Naive thymus-derived CD8-positive, alpha-beta T cell (primary cell): ENCODE results near the gene NOCT. TPM values are rescaled to one million over a fixed set of nuclear protein-coding genes. Genes with fewer than 3 reads are reported as not detected.
A peak's percentile ranks its signal among the peaks of the same experiment; 100 is the strongest.
"Not testable (repeated sequence)": the region's sequence is repeated elsewhere in the genome, so short reads cannot be mapped to it uniquely, and the experiment has no call there.

ENCODE experiments used
- ATAC-seq, 2 donors: fragments of 150-1000 bp; cut with Tn5 transposase in 1 of 2; sonication (Bioruptor Pico), chemical (Tn5 transposase) in 1 of 2; 1 replicate in 1 of 2; 2 replicates in 1 of 2; pipeline ENCODE4 v1.10.0; 2021; ENCODE audit warnings: mild to moderate bottlenecking in 2 of 2, moderate library complexity in 2 of 2
- POLR2A ChIA-PET: fragments of 350-600 bp; sonication (Branson Sonifier 250); formaldehyde crosslinking; loops from one replicate; lab custom pipeline; 2021; ENCODE audit warnings: antibody characterized with exemption; lab: Charles Lee
- DNase-seq, 10 donors: peaks; one replicate each; pipeline versions ENCODE4 v3.0.0 to v3.0.0-alpha.2; 2020 to 2022
- H3K27ac Mint-ChIP-seq, 10 donors: one replicate each; pipeline ENCODE4 v1.8.0; 2020 to 2022; ENCODE audit warnings: mild to moderate bottlenecking in 10 of 10, mixed read lengths in 10 of 10, moderate library complexity in 4 of 10, inconsistent platforms in 1 of 10
- H3K27me3 Mint-ChIP-seq, 5 donors: one replicate each; pipeline ENCODE4 v1.8.0; 2021 to 2022; ENCODE audit warnings: mixed read lengths in 5 of 5
- H3K36me3 Mint-ChIP-seq, 3 donors: one replicate each; pipeline ENCODE4 v1.8.0; 2020 to 2022; ENCODE audit warnings: mixed read lengths in 3 of 3, mild to moderate bottlenecking in 2 of 3, inconsistent platforms in 1 of 3
- H3K4me1 Mint-ChIP-seq, 4 donors: one replicate each; pipeline ENCODE4 v1.8.0; 2021 to 2022; ENCODE audit warnings: mixed read lengths in 4 of 4
- H3K4me3 Mint-ChIP-seq, 10 donors: one replicate each; pipeline ENCODE4 v1.8.0; 2020 to 2022; ENCODE audit warnings: mild to moderate bottlenecking in 10 of 10, mixed read lengths in 10 of 10, moderate library complexity in 6 of 10, inconsistent platforms in 1 of 10
- H3K9me3 Mint-ChIP-seq, 9 donors: one replicate each; pipeline ENCODE4 v1.8.0; 2020 to 2022; ENCODE audit warnings: mixed read lengths in 9 of 9, mild to moderate bottlenecking in 3 of 9, inconsistent platforms in 1 of 9, moderate library complexity in 1 of 9
- polyA plus RNA-seq, 3 donors: library from polyadenylated mRNA; unstranded; fragments of 300-500 nt; fragmentation: Illumina TruSeq; gene quantifications; one replicate each; pipeline ENCODE4 v1.2.3, GENCODE V29; 2021
- total RNA-seq, 8 experiments: library from RNA in 2 of 8; stranded (reverse) in 2 of 8; gene quantifications; one replicate each; pipeline ENCODE4 v1.2.3 and lab custom pipeline; 2021 to 2026

NOCT gene
- total and polyA plus RNA-seq, 5 experiments from 2014 or later = 0.44 to 2.1 (median 1.3) TPM; not detected in 1

- H3K4me3 Mint-ChIP-seq, H3K27me3 Mint-ChIP-seq, ATAC-seq, DNase-seq, POLR2A ChIA-PET, H3K9me3 Mint-ChIP-seq: not testable (repeated sequence)
- peaks cover 23 to 37% (median 34%) of the 10 kb centered on the region in 4 donors for H3K4me1 Mint-ChIP-seq
- peaks cover 0 to 94% (median 6%) of the 10 kb centered on the region in 3 donors for H3K36me3 Mint-ChIP-seq
- peak overlapping the region in 7 of 10 donors; percentile 3 to 79 (median 42) for H3K27ac Mint-ChIP-seq
Measured at GRCh38 chr4:139059026-139059425, 43.4 kb downstream of the NOCT start.

GRCh38 chr4:139060591-139060990, 45.0 kb downstream of the NOCT start:
- H3K4me3 Mint-ChIP-seq = no peak overlapping the region
- DNase-seq = no peak
- peaks cover 0 to 93% (median 6%) of the 10 kb centered on the region in 3 donors for H3K36me3 Mint-ChIP-seq
- peaks cover 14 to 24% (median 22%) of the 10 kb centered on the region in 4 donors for H3K4me1 Mint-ChIP-seq
- H3K27ac Mint-ChIP-seq = peak overlapping the region in 2 of 10 donors; percentile 8 to 22
- H3K9me3 Mint-ChIP-seq = no peaks in the 10 kb centered on the region
- no peaks in the 10 kb centered on the region for H3K27me3 Mint-ChIP-seq
- POLR2A ChIA-PET = no interaction called here
- no peak for ATAC-seq

DNA sequence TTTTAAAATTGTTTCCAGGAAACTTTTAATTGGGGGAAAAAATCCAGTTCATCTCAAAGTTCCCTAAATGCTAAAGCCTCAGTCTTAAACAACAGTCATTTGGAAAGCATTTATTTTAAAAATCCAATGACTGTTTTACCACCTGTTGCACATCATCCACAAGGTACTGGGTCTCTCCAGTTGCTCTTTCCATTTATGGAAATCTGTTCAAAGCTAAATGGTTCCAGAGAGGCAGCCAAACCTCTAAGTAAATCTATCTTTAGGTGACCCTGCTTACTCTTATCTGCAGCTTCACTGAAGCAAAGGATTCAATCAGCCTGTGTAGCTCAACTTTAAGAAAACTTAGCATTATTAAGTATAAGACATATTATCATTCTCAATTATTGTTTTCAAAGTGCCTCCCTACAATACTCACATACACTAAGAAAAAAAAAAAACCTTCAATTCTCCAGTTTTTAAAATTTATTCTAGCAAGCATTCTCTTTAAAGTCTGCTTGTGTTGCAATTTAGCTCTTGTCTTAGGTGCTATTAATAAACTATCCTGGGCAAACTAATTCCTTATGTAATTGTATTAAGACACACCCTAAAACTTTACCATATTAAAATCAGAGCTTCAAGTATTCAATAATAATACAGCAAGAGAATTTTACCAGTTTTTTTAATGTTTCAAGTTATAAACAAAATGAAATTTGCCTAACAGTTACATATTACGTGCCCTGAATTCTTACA, 60.6 kb downstream of the NOCT start:
- no peaks in the 10 kb centered on the region for H3K27me3 Mint-ChIP-seq
- ATAC-seq (no peak), DNase-seq (no peak)
- peaks cover 0 to 39% (median 8%) of the 10 kb centered on the region in 3 donors for H3K36me3 Mint-ChIP-seq
- peak overlapping the region in 2 of 10 donors; percentile 19 to 38 for H3K27ac Mint-ChIP-seq
- peaks cover 15 to 78% (median 53%) of the 10 kb centered on the region in 4 donors for H3K4me1 Mint-ChIP-seq
- peak overlapping the region in 2 of 10 donors; percentile 14 to 16 for H3K4me3 Mint-ChIP-seq
- no peaks in the 10 kb centered on the region for H3K9me3 Mint-ChIP-seq
- POLR2A ChIA-PET = no interaction called here

- H3K27ac Mint-ChIP-seq = peak overlapping the region in 4 of 10 donors; percentile 3 to 41 (median 28)
- POLR2A ChIA-PET = no interaction called here
- ATAC-seq = no peak
- DNase-seq = no peak
- H3K9me3 Mint-ChIP-seq = no peaks in the 10 kb centered on the region
- H3K36me3 Mint-ChIP-seq = peaks cover 0 to 27% (median 0%) of the 10 kb centered on the region in 3 donors
- H3K4me1 Mint-ChIP-seq = peaks cover 18 to 90% (median 63%) of the 10 kb centered on the region in 4 donors
- H3K27me3 Mint-ChIP-seq = no peaks in the 10 kb centered on the region
- peak overlapping the region in 8 of 10 donors; percentile 10 to 49 (median 38) for H3K4me3 Mint-ChIP-seq
Measured at GRCh38 chr4:139077567-139078355, 62.2 kb downstream of the NOCT start.

- no peak for DNase-seq
- peak overlapping the region in 3 of 10 donors; percentile 30 to 47 (median 37) for H3K4me3 Mint-ChIP-seq
- no peaks in the 10 kb centered on the region for H3K27me3 Mint-ChIP-seq
- no peak for ATAC-seq
- H3K27ac Mint-ChIP-seq = no peak overlapping the region
- H3K4me1 Mint-ChIP-seq = peaks cover 17 to 85% (median 58%) of the 10 kb centered on the region in 4 donors
- H3K9me3 Mint-ChIP-seq = no peaks in the 10 kb centered on the region
- POLR2A ChIA-PET = no interaction called here
- peaks cover 0 to 21% (median 0%) of the 10 kb centered on the region in 3 donors for H3K36me3 Mint-ChIP-seq
Measured at GRCh38 chr4:139078926-139079325, 63.3 kb downstream of the NOCT start.

DNA sequence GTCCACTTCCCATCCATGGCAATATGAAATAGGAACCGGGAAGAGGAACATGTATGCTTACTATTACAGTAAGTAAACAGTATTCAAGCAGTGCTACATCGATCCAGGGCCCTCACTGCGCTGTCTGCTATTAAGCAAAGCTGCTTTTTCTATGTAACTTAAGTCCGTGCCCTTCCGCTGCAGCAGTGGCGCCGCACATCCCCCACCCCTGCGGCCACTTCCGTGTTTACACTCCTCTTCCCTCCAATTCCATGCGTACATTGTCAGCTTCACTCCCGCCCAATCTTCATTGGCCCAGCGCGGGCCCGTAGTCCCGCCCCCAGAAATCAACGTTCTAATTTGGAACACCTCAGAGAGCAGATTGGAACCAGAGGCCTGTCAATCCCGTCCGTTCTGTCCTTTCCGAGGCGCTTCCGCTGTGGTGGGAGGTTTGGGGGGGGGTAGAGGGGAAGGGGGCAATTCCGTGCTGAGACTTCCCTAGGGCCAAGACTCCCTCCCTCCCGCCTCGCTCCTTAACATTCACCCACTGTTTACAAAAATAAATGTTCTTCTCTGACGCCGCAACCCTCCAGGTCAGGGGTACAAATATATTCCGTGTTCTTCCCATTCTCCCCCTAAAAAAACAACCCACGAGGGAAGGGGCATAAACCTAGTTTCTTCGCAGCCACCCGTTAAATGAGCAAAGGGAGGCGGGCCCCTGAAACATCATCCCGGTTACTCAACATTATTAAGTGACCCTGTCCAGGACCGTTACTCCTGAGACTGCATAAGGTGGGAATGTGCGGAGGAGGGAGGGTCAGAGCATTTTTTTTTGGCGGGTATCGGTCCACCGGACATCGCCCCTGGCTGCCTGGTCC, 67.4 kb downstream of the NOCT start:
- Mint-ChIP-seq H3K9me3 (no peaks in the 10 kb centered on the region), H3K27me3 (no peaks in the 10 kb centered on the region), H3K36me3 (peaks cover 0 to 8% (median 0%) of the 10 kb centered on the region in 3 donors), H3K27ac (peak overlapping the region; percentile 95 to 100 (median 97)), H3K4me3 (peak overlapping the region; percentile 81 to 100 (median 98)), H3K4me1 (peaks cover 14 to 58% (median 38%) of the 10 kb centered on the region in 4 donors)
- peak; percentile 78 to 96 (median 93) for DNase-seq
- peak; percentile 79 to 81 for ATAC-seq
- POLR2A ChIA-PET = interaction anchor here (0.6 to 4.6 kb wide), 17 partner anchors 10 to 1291 kb away, joined by 3 to 41 read pairs (median 4); partner anchors contain the start of genes NAA15, NDUFC1, NOCT and RAB33B

DNA sequence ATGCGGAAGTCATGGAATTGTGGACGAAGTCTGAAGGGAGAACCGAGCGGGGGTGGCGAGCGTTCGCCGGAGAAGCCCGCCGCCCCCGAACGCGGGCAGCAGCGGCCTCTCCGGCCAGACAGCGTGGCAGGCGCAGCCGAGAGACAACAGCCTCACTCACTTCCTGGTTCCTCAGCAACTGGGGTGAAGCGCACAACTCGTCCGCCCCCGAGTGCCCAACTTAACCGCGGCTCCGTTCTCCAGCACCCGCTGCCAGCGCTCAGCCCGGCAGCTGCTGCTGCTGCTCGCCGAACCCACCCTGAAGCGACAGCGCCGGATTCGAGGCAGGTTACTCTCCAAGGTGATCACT, 68.0 kb downstream of the NOCT start:
- POLR2A ChIA-PET = interaction anchor here (0.6 to 4.6 kb wide), 10 partner anchors 32 to 1290 kb away, joined by 3 to 41 read pairs (median 4); partner anchors contain the start of genes NAA15, NDUFC1, NOCT and RAB33B
- Mint-ChIP-seq H3K9me3 (no peaks in the 10 kb centered on the region), H3K4me3 (peak overlapping the region; percentile 81 to 100 (median 98)), H3K27me3 (no peaks in the 10 kb centered on the region), H3K27ac (peak overlapping the region; percentile 95 to 100 (median 97)), H3K4me1 (peaks cover 11 to 54% (median 35%) of the 10 kb centered on the region in 4 donors), H3K36me3 (peaks cover 0 to 7% (median 0%) of the 10 kb centered on the region in 3 donors)
- ATAC-seq (peak; percentile 45 to 49), DNase-seq (peak in 9 of 10 donors; percentile 56 to 85 (median 73))

DNA sequence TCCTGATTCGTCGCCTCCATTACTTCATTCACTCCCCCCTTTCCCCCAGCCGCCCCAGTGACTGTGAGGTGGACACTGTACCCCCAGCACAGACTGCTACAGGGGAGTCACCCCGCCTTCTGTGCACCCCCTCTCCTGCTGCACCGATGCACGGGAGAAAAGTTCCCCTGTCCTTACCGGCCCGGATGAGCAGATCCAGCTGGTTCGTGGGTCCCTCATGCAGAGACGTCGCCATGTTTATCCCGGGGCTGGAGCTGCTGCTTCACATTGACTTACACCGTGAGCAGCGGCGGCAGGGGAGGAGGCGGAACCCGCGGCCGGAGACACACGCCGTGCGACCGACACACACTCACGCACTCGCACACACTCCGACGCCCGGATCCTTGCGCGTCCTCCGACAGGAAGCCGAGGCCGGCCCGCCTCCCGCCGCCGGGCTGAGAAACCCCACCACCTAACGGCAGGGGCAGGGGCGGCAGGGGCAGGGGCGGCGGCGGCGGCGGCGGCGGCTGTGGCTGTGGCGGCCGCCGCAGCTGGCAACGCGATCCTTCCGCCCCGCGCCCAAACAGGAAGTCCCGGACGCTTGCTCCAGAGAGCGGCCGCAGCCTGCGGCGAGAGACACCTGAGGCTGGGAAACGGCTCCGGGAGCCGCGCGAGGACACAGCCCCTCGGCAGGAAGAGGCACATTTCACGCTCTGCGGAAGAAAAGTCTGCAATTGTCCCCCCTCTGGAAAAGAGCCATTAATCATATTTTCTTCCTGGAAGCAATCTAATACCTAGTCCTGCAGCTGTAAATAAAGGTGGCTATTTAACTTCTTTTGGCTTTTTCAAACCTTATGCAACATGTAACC, 68.6 kb downstream of the NOCT start:
- POLR2A ChIA-PET = interaction anchor here (0.9 to 4.6 kb wide), 9 partner anchors 54 to 1289 kb away, joined by 3 to 41 read pairs (median 5); partner anchors contain the start of genes NAA15, NDUFC1, NOCT and RAB33B
- no peaks in the 10 kb centered on the region for H3K27me3 Mint-ChIP-seq
- H3K9me3 Mint-ChIP-seq = no peaks in the 10 kb centered on the region
- H3K36me3 Mint-ChIP-seq = peaks cover 0 to 7% (median 0%) of the 10 kb centered on the region in 3 donors
- DNase-seq (peak; percentile 67 to 91 (median 79)), ATAC-seq (peak; percentile 50 to 57)
- H3K4me1 Mint-ChIP-seq = peaks cover 11 to 50% (median 33%) of the 10 kb centered on the region in 4 donors
- H3K4me3 Mint-ChIP-seq = peak overlapping the region; percentile 81 to 100 (median 98)
- peak overlapping the region; percentile 95 to 100 (median 97) for H3K27ac Mint-ChIP-seq

GRCh38 chr4:139084804-139085093, 69.2 kb downstream of the NOCT start:
- Mint-ChIP-seq H3K27me3 (no peaks in the 10 kb centered on the region), H3K27ac (peak overlapping the region; percentile 91 to 99 (median 96)), H3K4me3 (peak overlapping the region; percentile 81 to 99 (median 97)), H3K36me3 (peaks cover 0 to 4% (median 0%) of the 10 kb centered on the region in 3 donors), H3K9me3 (no peaks in the 10 kb centered on the region), H3K4me1 (peaks cover 9 to 45% (median 28%) of the 10 kb centered on the region in 4 donors)
- DNase-seq (no peak), ATAC-seq (no peak)
- POLR2A ChIA-PET = interaction anchor here (1.5 to 4.6 kb wide), 4 partner anchors 54 to 369 kb away, joined by 7 to 41 read pairs (median 22); partner anchors contain the start of genes NAA15, NDUFC1, NOCT and RAB33B

DNA sequence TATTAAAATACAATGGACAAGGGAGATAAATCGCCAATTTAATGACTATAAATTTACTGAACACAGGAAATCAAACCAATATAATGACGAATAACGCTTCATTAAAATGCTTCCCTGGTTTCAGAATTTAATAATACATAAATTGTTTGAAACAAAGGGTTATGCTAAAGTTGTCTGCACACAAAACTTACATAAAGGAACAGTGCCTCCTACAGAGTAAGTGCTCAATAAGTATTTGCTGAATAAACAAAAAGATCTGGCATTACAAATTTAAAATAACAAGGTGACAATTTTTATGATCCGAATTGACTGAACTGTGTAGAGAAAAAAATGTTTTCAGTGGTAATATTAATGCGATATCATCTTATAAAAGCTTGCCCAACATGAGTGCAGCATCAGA, 69.6 kb downstream of the NOCT start:
- Mint-ChIP-seq H3K27me3 (no peaks in the 10 kb centered on the region), H3K27ac (peak overlapping the region; percentile 91 to 99 (median 96)), H3K36me3 (peaks cover 0 to under 1% (median 0%) of the 10 kb centered on the region in 3 donors), H3K9me3 (no peaks in the 10 kb centered on the region), H3K4me3 (peak overlapping the region; percentile 81 to 99 (median 97)), H3K4me1 (peaks cover 7 to 41% (median 24%) of the 10 kb centered on the region in 4 donors)
- DNase-seq = peak in 3 of 10 donors; percentile 2 to 21 (median 13)
- POLR2A ChIA-PET = interaction anchor here (1.5 to 4.6 kb wide), 5 partner anchors 54 to 368 kb away, joined by 3 to 41 read pairs (median 11); partner anchors contain the start of genes NAA15, NDUFC1, NOCT and RAB33B
- ATAC-seq = no peak

DNA sequence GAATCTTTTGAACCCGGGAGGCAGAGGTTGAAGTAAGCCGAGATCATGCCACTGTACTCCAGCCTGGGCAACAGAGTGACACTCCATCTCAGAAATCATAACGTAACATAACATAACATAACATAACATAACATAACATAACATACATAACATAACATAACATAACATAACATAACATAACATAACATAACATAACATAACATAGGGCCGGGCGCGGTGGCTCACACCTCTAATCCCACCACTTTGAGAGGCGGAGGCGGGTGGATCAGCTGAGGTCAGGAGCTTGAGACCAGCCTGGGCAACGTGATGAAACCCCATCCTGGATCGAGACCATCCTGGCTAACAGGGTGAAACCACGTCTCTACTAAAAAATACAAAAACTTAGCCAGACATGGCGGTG, 76.7 kb downstream of the NOCT start:
- no peaks in the 10 kb centered on the region for H3K9me3 Mint-ChIP-seq
- H3K4me3 Mint-ChIP-seq = no peak overlapping the region
- DNase-seq (no peak), ATAC-seq (no peak)
- POLR2A ChIA-PET = interaction anchor here (0.6 kb wide), 1 partner anchor 217 kb away, joined by 4 read pairs; no protein-coding TSS in a partner anchor
- H3K27me3 Mint-ChIP-seq = no peaks in the 10 kb centered on the region
- H3K4me1 Mint-ChIP-seq = no peaks in the 10 kb centered on the region
- H3K27ac Mint-ChIP-seq = peak overlapping the region in 1 of 10 donors; percentile 34
- H3K36me3 Mint-ChIP-seq = no peaks in the 10 kb centered on the region
